ENCODE measurements around the gene GABRB3. TPM values are rescaled to one million over a fixed set of nuclear protein-coding genes. Genes with fewer than 3 reads are reported as not detected.

Gene GABRB3
- total RNA-seq, 1 experiment from 2014 or later, result 0.13 TPM

DNA sequence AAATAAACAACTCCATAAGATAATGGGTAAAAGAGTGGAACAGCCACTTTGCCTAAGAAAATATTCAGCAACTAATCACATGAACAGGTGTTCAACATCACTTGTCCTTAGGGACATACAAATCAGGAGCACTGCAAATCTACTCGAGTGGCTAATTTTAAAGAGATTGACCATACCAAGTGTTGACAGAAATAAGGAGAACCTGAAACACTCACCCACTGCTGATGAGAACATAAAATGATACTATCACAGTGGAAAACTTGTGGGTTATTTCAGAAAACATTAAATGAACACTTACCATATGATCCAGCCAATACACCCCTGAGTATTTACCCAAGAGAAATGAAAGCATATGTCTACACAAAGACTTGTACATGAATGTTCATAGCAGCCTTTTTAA, 70.5 kb downstream of the GABRB3 start:
- no peaks in the 10 kb centered on the region for H3K9me3 ChIP-seq (ENCODE audit: control insufficient read depth, insufficient read depth, low read depth, low read length)
- BruUV-seq (replicated peaks), result no TSS peak
- H3K4me1 ChIP-seq (ENCODE audit: control insufficient read depth, insufficient read depth, low read length), result no peaks in the 10 kb centered on the region
- TF ChIP-seq, protein P1, sequence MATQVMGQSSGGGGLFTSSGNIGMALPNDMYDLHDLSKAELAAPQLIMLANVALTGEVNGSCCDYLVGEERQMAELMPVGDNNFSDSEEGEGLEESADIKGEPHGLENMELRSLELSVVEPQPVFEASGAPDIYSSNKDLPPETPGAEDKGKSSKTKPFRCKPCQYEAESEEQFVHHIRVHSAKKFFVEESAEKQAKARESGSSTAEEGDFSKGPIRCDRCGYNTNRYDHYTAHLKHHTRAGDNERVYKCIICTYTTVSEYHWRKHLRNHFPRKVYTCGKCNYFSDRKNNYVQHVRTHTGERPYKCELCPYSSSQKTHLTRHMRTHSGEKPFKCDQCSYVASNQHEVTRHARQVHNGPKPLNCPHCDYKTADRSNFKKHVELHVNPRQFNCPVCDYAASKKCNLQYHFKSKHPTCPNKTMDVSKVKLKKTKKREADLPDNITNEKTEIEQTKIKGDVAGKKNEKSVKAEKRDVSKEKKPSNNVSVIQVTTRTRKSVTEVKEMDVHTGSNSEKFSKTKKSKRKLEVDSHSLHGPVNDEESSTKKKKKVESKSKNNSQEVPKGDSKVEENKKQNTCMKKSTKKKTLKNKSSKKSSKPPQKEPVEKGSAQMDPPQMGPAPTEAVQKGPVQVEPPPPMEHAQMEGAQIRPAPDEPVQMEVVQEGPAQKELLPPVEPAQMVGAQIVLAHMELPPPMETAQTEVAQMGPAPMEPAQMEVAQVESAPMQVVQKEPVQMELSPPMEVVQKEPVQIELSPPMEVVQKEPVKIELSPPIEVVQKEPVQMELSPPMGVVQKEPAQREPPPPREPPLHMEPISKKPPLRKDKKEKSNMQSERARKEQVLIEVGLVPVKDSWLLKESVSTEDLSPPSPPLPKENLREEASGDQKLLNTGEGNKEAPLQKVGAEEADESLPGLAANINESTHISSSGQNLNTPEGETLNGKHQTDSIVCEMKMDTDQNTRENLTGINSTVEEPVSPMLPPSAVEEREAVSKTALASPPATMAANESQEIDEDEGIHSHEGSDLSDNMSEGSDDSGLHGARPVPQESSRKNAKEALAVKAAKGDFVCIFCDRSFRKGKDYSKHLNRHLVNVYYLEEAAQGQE (IDR thresholded peaks at IDR 0.05; ENCODE audit: insufficient read depth in 1 of 2, low read depth in 2 of 2, low read length in 1 of 2), result no peak
- no peak for TF ChIP-seq CTCF (IDR thresholded peaks at IDR 0.05)
- no peak for TF ChIP-seq SIN3A (IDR thresholded peaks at IDR 0.05; ENCODE audit: borderline replicate concordance, insufficient read depth, low read depth, low read length)
- DNase-seq (ENCODE audit: low read depth, low spot score) (no peak), ATAC-seq (no peak)
- H3K4me3 ChIP-seq (ENCODE audit: low read depth in 2 of 2, low read length in 2 of 2), result no peak overlapping the region
- no peak overlapping the region for H3K27ac ChIP-seq (ENCODE audit: low read length)
- CTCF ChIA-PET, result interaction anchor here (0.7 kb wide), 1 partner anchor 15 kb away, joined by 5 read pairs; no protein-coding TSS in a partner anchor
- intact Hi-C loops (cut with micrococcal nuclease; ENCODE audit: unreplicated experiment) (no loop called here), in situ Hi-C loops (cut with HindIII; ENCODE audit: low pct_unique_long_range_greater_than_20kb, low sequenced_read_pairs) (no loop called here)
- POLR2A ChIA-PET, result no interaction called here
- H3K36me3 ChIP-seq (ENCODE audit: control insufficient read depth, insufficient read depth, low read length), result no peaks in the 10 kb centered on the region
- H3K27me3 ChIP-seq (ENCODE audit: control insufficient read depth, insufficient read depth, low read length), result no peaks in the 10 kb centered on the region

DNA sequence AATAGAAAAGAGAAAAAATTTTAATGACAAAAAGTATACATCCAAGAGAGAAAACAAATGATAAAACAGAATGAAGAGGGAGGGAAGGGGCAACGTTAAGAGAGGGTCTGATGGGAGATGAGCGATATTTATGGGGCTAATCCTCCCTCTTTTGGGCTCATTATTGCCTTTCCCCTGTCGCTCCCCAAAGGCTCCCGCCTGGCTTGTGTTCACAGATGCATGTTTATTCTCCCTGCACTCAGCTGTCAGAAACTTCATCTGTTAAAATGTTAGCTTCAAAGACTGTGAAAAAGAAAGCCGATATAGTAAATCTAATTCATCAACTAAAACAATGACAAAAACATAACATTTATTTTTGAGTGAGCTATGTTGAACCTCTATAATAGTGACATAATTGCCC, 74.3 kb downstream of the GABRB3 start:
- Histone ChIP-seq H3K36me3 (ENCODE audit: control insufficient read depth, insufficient read depth, low read length) (no peaks in the 10 kb centered on the region), H3K4me1 (ENCODE audit: control insufficient read depth, insufficient read depth, low read length) (no peaks in the 10 kb centered on the region), H3K9me3 (ENCODE audit: control insufficient read depth, insufficient read depth, low read depth, low read length) (no peaks in the 10 kb centered on the region; the same call in 1 of the 2 replicates), H3K27ac (ENCODE audit: low read length) (no peak overlapping the region), H3K27me3 (ENCODE audit: control insufficient read depth, insufficient read depth, low read length) (no peaks in the 10 kb centered on the region), H3K4me3 (ENCODE audit: low read depth in 2 of 2, low read length in 2 of 2) (no peak overlapping the region)
- DNase-seq (ENCODE audit: low read depth, low spot score) (no peak), ATAC-seq (no peak)
- in situ Hi-C loops (cut with HindIII; ENCODE audit: low pct_unique_long_range_greater_than_20kb, low sequenced_read_pairs), result no loop called here
- POLR2A ChIA-PET, result no interaction called here
- BruUV-seq (replicated peaks), result no TSS peak
- TF ChIP-seq POLR2AphosphoS5 (IDR thresholded peaks at IDR 0.05; ENCODE audit: low read depth, low read length) (no peak), SIN3A (IDR thresholded peaks at IDR 0.05; ENCODE audit: borderline replicate concordance, insufficient read depth, low read depth, low read length) (no peak), TCF7L2 (IDR thresholded peaks at IDR 0.05; ENCODE audit: low read depth, low read length) (no peak), CTCF (IDR thresholded peaks at IDR 0.05) (no peak)
- TF ChIP-seq, protein P1 (IDR thresholded peaks at IDR 0.05; ENCODE audit: insufficient read depth in 1 of 2, low read depth in 2 of 2, low read length in 1 of 2), result no peak
- CTCF ChIA-PET, result no interaction called here
- intact Hi-C loops (cut with micrococcal nuclease; ENCODE audit: unreplicated experiment), result no loop called here

All from Panc1 (cell line).